ENCODE measurements around the gene CTU1. TPM values are rescaled to one million over a fixed set of nuclear protein-coding genes. Genes with fewer than 3 reads are reported as not detected.
A peak's percentile ranks its signal among the peaks of the same experiment; 100 is the strongest.

Gene CTU1
- total RNA-seq, 2 experiments from 2014 or later = 9.4 to 10.1 TPM

DNA sequence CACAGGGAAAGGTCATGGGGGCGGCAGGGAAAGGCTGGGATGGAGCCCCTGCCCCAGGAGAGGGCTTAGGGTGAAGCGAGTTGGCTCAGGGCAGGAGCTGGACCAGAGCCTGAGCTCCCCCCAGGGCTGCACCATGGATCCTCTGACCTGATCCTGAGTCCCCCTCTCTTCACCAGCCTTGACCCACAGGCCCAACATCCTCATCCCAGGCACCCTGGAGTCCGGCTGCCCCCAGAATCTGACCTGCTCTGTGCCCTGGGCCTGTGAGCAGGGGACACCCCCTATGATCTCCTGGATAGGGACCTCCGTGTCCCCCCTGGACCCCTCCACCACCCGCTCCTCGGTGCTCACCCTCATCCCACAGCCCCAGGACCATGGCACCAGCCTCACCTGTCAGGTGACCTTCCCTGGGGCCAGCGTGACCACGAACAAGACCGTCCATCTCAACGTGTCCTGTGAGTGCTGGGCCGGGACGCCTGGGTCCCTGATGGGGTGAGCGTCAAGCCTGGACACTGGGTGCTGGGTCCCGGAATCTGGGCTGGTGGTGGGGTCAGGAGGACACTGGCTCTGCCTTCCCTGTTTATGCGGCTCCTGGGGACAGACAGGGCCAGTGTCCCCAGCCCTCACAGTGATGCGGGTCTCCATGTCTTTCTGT, 17.3 kb upstream of the CTU1 start:
- peak; percentile 28 for DNase-seq
- POLR2A ChIA-PET = no interaction called here
- no peaks in the 10 kb centered on the region for H3K9me3 Mint-ChIP-seq
- peaks cover 63% of the 10 kb centered on the region for H3K4me1 Mint-ChIP-seq
- no peak overlapping the region for H3K4me3 Mint-ChIP-seq
- H3K36me3 Mint-ChIP-seq = peaks cover 1% of the 10 kb centered on the region
- H3K27me3 Mint-ChIP-seq = no peaks in the 10 kb centered on the region
- peak overlapping the region; percentile 52 for H3K27ac Mint-ChIP-seq
- no peak for ATAC-seq (ENCODE audit: low read depth)

- peaks cover 64% of the 10 kb centered on the region for H3K4me1 Mint-ChIP-seq
- H3K27me3 Mint-ChIP-seq = no peaks in the 10 kb centered on the region
- H3K4me3 Mint-ChIP-seq = peak within 1 kb of the TSS; percentile 72
- peak within 1 kb of the TSS; percentile 96 for H3K27ac Mint-ChIP-seq
- POLR2A ChIA-PET = no interaction called here
- DNase-seq = peak; percentile 28
- no peaks in the 10 kb centered on the region for H3K9me3 Mint-ChIP-seq
- peaks cover under 1% of the 10 kb centered on the region for H3K36me3 Mint-ChIP-seq
- no peak for ATAC-seq (ENCODE audit: low read depth)
These were observed 16.5 kb upstream of the CTU1 start, which contains the start of gene SIGLEC9 for GRCh38 chr19:51124729-51125128. TSS of gene SIGLEC9 (plus strand) at chr19:51124906. CDS start at chr19:51124975, 69 bp downstream.

DNA sequence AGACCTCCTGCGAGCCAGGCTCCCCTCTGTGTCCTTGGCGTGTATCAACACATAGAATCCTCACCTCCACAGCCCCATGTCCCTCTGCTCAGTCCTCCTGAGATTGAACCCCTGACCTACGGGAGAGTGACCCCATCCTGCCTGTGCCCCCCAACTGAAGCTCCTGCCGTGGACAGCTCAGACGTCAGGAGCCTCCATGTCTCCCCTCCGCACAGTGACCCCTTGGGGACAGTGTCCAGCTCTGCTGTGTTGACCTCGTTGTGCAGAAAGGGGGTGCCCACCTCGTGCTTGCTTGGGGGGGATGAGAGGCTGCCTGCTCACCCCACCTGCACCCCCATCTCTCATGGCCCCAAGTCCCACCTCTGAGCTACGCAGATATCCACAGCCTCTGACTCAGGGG, 16.0 kb upstream of the CTU1 start:
- ATAC-seq (ENCODE audit: low read depth) (no peak), DNase-seq (peak; percentile 30)
- H3K36me3 Mint-ChIP-seq = no peaks in the 10 kb centered on the region
- H3K4me1 Mint-ChIP-seq = peaks cover 63% of the 10 kb centered on the region
- peak overlapping the region; percentile 72 for H3K4me3 Mint-ChIP-seq
- no peaks in the 10 kb centered on the region for H3K9me3 Mint-ChIP-seq
- no peaks in the 10 kb centered on the region for H3K27me3 Mint-ChIP-seq
- POLR2A ChIA-PET = no interaction called here
- H3K27ac Mint-ChIP-seq = peak overlapping the region; percentile 96

DNA sequence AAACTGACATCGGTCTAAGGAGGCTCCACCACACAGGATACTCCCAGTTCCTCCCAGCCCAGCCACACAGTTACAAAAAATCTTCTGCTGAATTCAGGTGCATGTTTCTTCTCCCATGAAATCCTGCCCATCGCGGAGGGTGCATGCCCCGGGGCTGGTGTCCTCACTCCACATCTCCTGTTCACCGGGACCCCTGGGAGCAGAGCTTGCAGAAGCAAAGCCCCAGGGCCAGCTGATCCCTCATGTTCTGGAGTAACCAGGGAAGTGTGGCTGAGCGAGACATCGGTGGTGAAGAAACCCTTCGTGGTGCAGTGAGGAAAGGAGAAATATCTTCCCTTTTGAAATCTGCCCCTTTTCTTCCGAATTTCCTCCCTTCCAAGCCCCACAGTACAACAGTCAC, 15.6 kb upstream of the CTU1 start:
- Mint-ChIP-seq H3K27ac (peak overlapping the region; percentile 96), H3K27me3 (no peaks in the 10 kb centered on the region), H3K4me3 (peak overlapping the region; percentile 72), H3K4me1 (peaks cover 67% of the 10 kb centered on the region), H3K9me3 (no peaks in the 10 kb centered on the region), H3K36me3 (no peaks in the 10 kb centered on the region)
- DNase-seq = no peak
- no peak for ATAC-seq (ENCODE audit: low read depth)
- POLR2A ChIA-PET = no interaction called here

GRCh38 chr19:51123381-51123800, 15.2 kb upstream of the CTU1 start:
- POLR2A ChIA-PET = interaction anchor here (1.0 to 2.1 kb wide), 2 partner anchors 8 to 318 kb away, joined by 3 to 4 read pairs; no protein-coding TSS in a partner anchor

GRCh38 chr19:51122112-51122981, 14.1 kb upstream of the CTU1 start:
- Mint-ChIP-seq H3K27me3 (peaks cover 7% of the 10 kb centered on the region), H3K27ac (peak overlapping the region; percentile 96), H3K4me1 (peaks cover 55% of the 10 kb centered on the region), H3K36me3 (no peaks in the 10 kb centered on the region), H3K9me3 (no peaks in the 10 kb centered on the region), H3K4me3 (peak overlapping the region; percentile 72)
- POLR2A ChIA-PET = interaction anchor here (0.7 to 2.1 kb wide), 4 partner anchors 8 to 317 kb away, joined by 3 to 4 read pairs (median 4); partner anchors contain the start of gene CTU1
- DNase-seq (peak; percentile 49), ATAC-seq (ENCODE audit: low read depth) (no peak)

More at GRCh38 chr19:51123381-51123800, 15.2 kb upstream of the CTU1 start:
- peaks cover 65% of the 10 kb centered on the region for H3K4me1 Mint-ChIP-seq
- DNase-seq (peak; percentile 64), ATAC-seq (ENCODE audit: low read depth) (peak; percentile 90)
- H3K36me3 Mint-ChIP-seq = no peaks in the 10 kb centered on the region
- peak overlapping the region; percentile 72 for H3K4me3 Mint-ChIP-seq
- no peaks in the 10 kb centered on the region for H3K9me3 Mint-ChIP-seq
- H3K27ac Mint-ChIP-seq = peak overlapping the region; percentile 96
- no peaks in the 10 kb centered on the region for H3K27me3 Mint-ChIP-seq

- POLR2A ChIA-PET = interaction anchor here (2.1 kb wide), 1 partner anchor 10 kb away, joined by 4 read pairs; no protein-coding TSS in a partner anchor
- Mint-ChIP-seq H3K27me3 (peaks cover 8% of the 10 kb centered on the region), H3K36me3 (no peaks in the 10 kb centered on the region), H3K4me1 (peaks cover 50% of the 10 kb centered on the region), H3K9me3 (no peaks in the 10 kb centered on the region), H3K4me3 (no peak overlapping the region), H3K27ac (peak overlapping the region; percentile 74)
- no peak for ATAC-seq (ENCODE audit: low read depth)
- DNase-seq = no peak
These were observed 13.0 kb upstream of the CTU1 start for GRCh38 chr19:51121257-51121656.

- peaks cover 55% of the 10 kb centered on the region for H3K4me1 Mint-ChIP-seq
- no peak overlapping the region for H3K27ac Mint-ChIP-seq
- H3K36me3 Mint-ChIP-seq = no peaks in the 10 kb centered on the region
- H3K27me3 Mint-ChIP-seq = peaks cover 9% of the 10 kb centered on the region
- ATAC-seq (ENCODE audit: low read depth) = no peak
- DNase-seq = no peak
- H3K9me3 Mint-ChIP-seq = no peaks in the 10 kb centered on the region
- no peak overlapping the region for H3K4me3 Mint-ChIP-seq
- POLR2A ChIA-PET = no interaction called here
These were observed 12.0 kb upstream of the CTU1 start for GRCh38 chr19:51120160-51120559.

DNA sequence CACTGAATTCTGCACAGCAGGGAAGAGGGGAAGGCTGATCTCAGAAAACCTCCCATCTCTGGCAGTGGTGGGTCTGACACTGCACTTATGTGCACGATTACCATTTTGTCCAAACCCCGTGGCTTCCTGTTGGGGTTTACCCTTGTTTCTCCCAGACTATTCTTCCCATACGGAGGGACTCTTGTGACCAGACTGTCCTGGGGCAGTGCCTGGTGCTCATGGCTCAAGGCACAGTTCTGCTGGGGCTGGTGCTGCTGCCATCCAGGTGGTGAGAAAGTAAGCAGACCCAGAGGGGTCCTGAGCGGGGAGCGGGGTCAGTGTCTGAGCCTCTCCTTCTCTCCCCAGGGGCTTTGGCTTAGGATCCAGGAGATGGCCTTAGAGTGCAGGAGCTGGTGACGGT, 11.4 kb upstream of the CTU1 start:
- no peak for ATAC-seq (ENCODE audit: low read depth)
- POLR2A ChIA-PET = no interaction called here
- Mint-ChIP-seq H3K4me1 (peaks cover 55% of the 10 kb centered on the region), H3K9me3 (no peaks in the 10 kb centered on the region), H3K4me3 (no peak overlapping the region), H3K36me3 (no peaks in the 10 kb centered on the region), H3K27ac (no peak overlapping the region), H3K27me3 (peaks cover 9% of the 10 kb centered on the region)
- DNase-seq = no peak

- H3K27me3 Mint-ChIP-seq = peaks cover 9% of the 10 kb centered on the region
- no peak overlapping the region for H3K4me3 Mint-ChIP-seq
- POLR2A ChIA-PET = no interaction called here
- DNase-seq = no peak
- H3K36me3 Mint-ChIP-seq = no peaks in the 10 kb centered on the region
- ATAC-seq (ENCODE audit: low read depth) = no peak
- H3K27ac Mint-ChIP-seq = no peak overlapping the region
- no peaks in the 10 kb centered on the region for H3K9me3 Mint-ChIP-seq
- H3K4me1 Mint-ChIP-seq = peaks cover 56% of the 10 kb centered on the region
These were observed 10.9 kb upstream of the CTU1 start for GRCh38 chr19:51119101-51119500.

DNA sequence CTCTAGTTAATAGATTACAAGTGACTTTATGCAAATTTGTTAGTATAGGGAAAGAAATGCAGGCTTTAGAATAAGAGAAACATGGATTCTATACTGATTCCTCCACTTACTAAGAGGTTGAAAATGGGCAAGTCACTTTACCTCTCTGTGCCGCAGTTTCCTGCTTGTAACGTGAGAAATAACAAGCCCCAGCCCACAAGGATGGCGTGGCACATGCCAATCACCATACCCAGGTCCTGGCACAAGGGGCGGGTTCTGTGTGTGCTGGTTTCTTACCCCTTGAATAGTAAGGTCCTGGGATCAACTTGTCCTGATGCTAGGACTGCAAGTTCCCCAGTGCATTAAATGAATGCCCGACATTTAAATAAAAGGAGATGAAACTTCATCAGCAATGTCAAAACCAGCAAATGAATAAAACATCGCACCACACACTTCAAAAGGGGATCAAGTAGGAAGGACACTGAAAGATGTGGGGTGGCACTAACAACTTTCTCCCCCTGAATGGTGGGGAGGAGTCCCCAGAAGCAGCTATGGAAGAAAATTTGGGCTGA, 8.6 kb upstream of the CTU1 start:
- Mint-ChIP-seq H3K36me3 (no peaks in the 10 kb centered on the region), H3K4me1 (peaks cover 36% of the 10 kb centered on the region), H3K4me3 (peak overlapping the region; percentile 32), H3K27me3 (peaks cover 9% of the 10 kb centered on the region), H3K9me3 (no peaks in the 10 kb centered on the region), H3K27ac (no peak overlapping the region)
- DNase-seq = no peak
- POLR2A ChIA-PET = no interaction called here
- ATAC-seq (ENCODE audit: low read depth) = peak; percentile 38

DNA sequence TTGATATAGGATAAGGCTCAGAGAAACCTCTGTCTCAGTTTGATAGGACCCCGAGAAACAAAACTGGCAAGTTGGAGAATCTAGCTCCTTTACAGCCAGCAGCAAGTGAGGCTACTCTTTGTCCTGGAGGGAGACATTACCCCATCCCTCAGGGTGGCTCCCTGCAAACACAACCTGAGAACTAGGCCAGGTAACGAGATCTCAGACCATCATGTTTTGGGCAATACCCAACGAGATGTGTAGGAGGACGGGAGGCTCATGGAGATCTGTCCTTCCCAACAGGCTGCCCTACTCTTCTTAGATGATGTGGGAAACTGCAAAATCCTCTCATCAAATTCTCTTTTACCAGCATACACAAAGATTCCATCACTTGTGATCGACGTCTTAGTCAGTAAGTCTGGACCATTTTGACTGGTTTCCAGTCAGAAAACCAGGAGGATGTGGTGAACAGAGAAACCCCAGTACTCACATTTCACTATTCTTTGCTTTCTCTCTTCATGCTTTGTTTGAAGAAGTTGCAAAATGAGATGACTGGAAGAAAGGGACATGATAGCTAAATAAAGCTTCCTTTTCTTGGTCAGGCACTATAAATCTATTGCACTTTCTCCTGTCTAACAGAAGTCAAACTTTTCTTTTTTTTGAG, 6.0 kb upstream of the CTU1 start:
- POLR2A ChIA-PET = interaction anchor here (0.5 to 1.4 kb wide), 2 partner anchors 9 to 18 kb away, joined by 3 to 4 read pairs; no protein-coding TSS in a partner anchor
- ATAC-seq (ENCODE audit: low read depth) = peak; percentile 76

GRCh38 chr19:51111606-51112005, 3.4 kb upstream of the CTU1 start:
- DNase-seq (no peak), ATAC-seq (ENCODE audit: low read depth) (no peak)
- Mint-ChIP-seq H3K4me3 (no peak overlapping the region), H3K4me1 (peaks cover 34% of the 10 kb centered on the region), H3K9me3 (no peaks in the 10 kb centered on the region), H3K36me3 (no peaks in the 10 kb centered on the region), H3K27me3 (peaks cover 2% of the 10 kb centered on the region), H3K27ac (no peak overlapping the region)
- POLR2A ChIA-PET = interaction anchor here (0.7 kb wide), 1 partner anchor 278 kb away, joined by 6 read pairs; no protein-coding TSS in a partner anchor

More for the DNA sequence above, 6.0 kb upstream of the CTU1 start:
- Mint-ChIP-seq H3K27me3 (peaks cover 9% of the 10 kb centered on the region), H3K36me3 (no peaks in the 10 kb centered on the region), H3K4me3 (peak overlapping the region; percentile 26), H3K27ac (peak overlapping the region; percentile 65), H3K9me3 (no peaks in the 10 kb centered on the region), H3K4me1 (peaks cover 31% of the 10 kb centered on the region)
- no peak for DNase-seq

Data from activated naive CD8-positive, alpha-beta T cell treated with anti-CD3 and anti-CD28 coated beads, Interleukin-2, amount 10 ng/mL, durations not matched to agents 7 days and 5 days (primary cell).